Adrenal gland (tissue), 5 donors: ENCODE data around the gene NRXN3.

ENCODE experiments used
- CTCF ChIP-seq, 6 experiments: fragments of 450-650 bp in 4 of 6; fragments of 200-600 bp in 2 of 6; sonication (generic) in 1 of 6; IDR thresholded peaks; 1 replicate in 5 of 6; 2 replicates in 1 of 6; pipeline versions ENCODE4 v1.5.1 to v1.8.0; 2016 to 2021; ENCODE audit warnings: antibody characterized with exemption in 6 of 6, mild to moderate bottlenecking in 2 of 6, moderate library complexity in 1 of 6
- POLR2A ChIP-seq, 2 donors: fragments of 450-650 bp; IDR thresholded peaks; one replicate each; pipeline ENCODE4 v1.6.1; 2017; ENCODE audit warnings: antibody characterized with exemption in 2 of 2, mild to moderate bottlenecking in 2 of 2, moderate library complexity in 1 of 2
- donor health status: DM: no; HTN: no; CAD: no.

GRCh38 chr14:79742142-79742541 lies 1572.0 kb downstream of the NRXN3 start:
- TF ChIP-seq CTCF (IDR thresholded peaks at IDR 0.05) (no peak), POLR2A (IDR thresholded peaks at IDR 0.05) (no peak)
